Colonic mucosa (tissue), 4 donors: ENCODE measurements around the gene CEP131. TPM values are rescaled to one million over a fixed set of nuclear protein-coding genes. Genes with fewer than 3 reads are reported as not detected.

Experiments
- DNase-seq: peaks from one replicate; pipeline ENCODE4 v3.0.0-alpha.2; 2020
- H3K27ac ChIP-seq: fragments of 200-600 bp; one replicate; pipeline ENCODE4 v1.8.0; 2021
- H3K27me3 ChIP-seq: fragments of 200-600 bp; one replicate; pipeline ENCODE4 v1.8.0; 2021
- H3K36me3 ChIP-seq: fragments of 200-600 bp; one replicate; pipeline ENCODE4 v1.8.0; 2021
- H3K4me1 ChIP-seq: fragments of 200-600 bp; one replicate; pipeline ENCODE4 v1.8.0; 2021; ENCODE audit warnings: mild to moderate bottlenecking
- H3K4me3 ChIP-seq: fragments of 200-600 bp; one replicate; pipeline ENCODE4 v1.8.0; 2021
- H3K9ac ChIP-seq, 2 donors: one replicate each; pipeline ENCODE4 v1.7.0; 2013; ENCODE audit warnings: control low read depth in 2 of 2, low read depth in 2 of 2, low read length in 2 of 2
- H3K9me3 ChIP-seq: fragments of 200-600 bp; one replicate; pipeline ENCODE4 v1.8.0; 2021
- CTCF ChIP-seq: fragments of 200-600 bp; IDR thresholded peaks from one replicate; pipeline ENCODE4 v1.8.0; 2022; ENCODE audit warnings: antibody characterized with exemption, mild to moderate bottlenecking
- intact Hi-C: fragments of 100-400 bp; cut with DNase I; formaldehyde crosslinking; loops from one replicate; pipeline ENCODE4 v1.14.1; 2022
- total RNA-seq, 2 donors: library from RNA; stranded (reverse); fragmentation: NEBNext Ultra II Directional in 1 of 2; extraction: Animal tissue kit (Norgen Biotek cat#: 25700) in 1 of 2; gene quantifications; one replicate each; pipeline ENCODE4 v1.2.1, GENCODE V29; 2021
- donor health status: healthy.
- donor health status: DM: no; HTN: no; CAD: no.
- donor health status: DM: no; HTN: no; CAD: no.

The CEP131 gene
- total RNA-seq, 2 donors from 2014 or later: 4.3 to 15.0 TPM

GRCh38 chr17:81254955-81255717, 32.4 kb upstream of the CEP131 start:
- intact Hi-C loops: loop anchor here (5.0 kb wide), 1 partner anchor 347 kb away; no protein-coding TSS in a partner anchor
- H3K4me1 ChIP-seq: peaks cover 41% of the 10 kb centered on the region

GRCh38 chr17:81253358-81254131, 30.8 kb upstream of the CEP131 start:
- peak; percentile 55 for DNase-seq
- Histone ChIP-seq H3K36me3 (peaks cover 2% of the 10 kb centered on the region), H3K4me1 (peaks cover 41% of the 10 kb centered on the region), H3K9me3 (no peaks in the 10 kb centered on the region), H3K4me3 (no peak overlapping the region), H3K9ac (no peak overlapping the region), H3K27me3 (no peaks in the 10 kb centered on the region), H3K27ac (no peak overlapping the region)
- intact Hi-C loops: loop anchor here (2.0 to 5.0 kb wide), 2 partner anchors 231 to 349 kb away; no protein-coding TSS in a partner anchor
- peak; percentile 70 for TF ChIP-seq CTCF

More at GRCh38 chr17:81254955-81255717, 32.4 kb upstream of the CEP131 start:
- peaks cover 14% of the 10 kb centered on the region for H3K36me3 ChIP-seq
- peak overlapping the region; percentile 12 for H3K27ac ChIP-seq
- no peaks in the 10 kb centered on the region for H3K27me3 ChIP-seq
- no peak overlapping the region for H3K4me3 ChIP-seq
- H3K9me3 ChIP-seq: no peaks in the 10 kb centered on the region
- TF ChIP-seq CTCF: peak; percentile 31
- DNase-seq: peak; percentile 90
- H3K9ac ChIP-seq: peak overlapping the region in 1 of 2 donors; percentile 2

GRCh38 chr17:81252987-81253329, 30.2 kb upstream of the CEP131 start:
- Histone ChIP-seq H3K27ac (no peak overlapping the region), H3K4me3 (no peak overlapping the region), H3K27me3 (no peaks in the 10 kb centered on the region), H3K4me1 (peaks cover 41% of the 10 kb centered on the region), H3K36me3 (no peaks in the 10 kb centered on the region), H3K9me3 (no peaks in the 10 kb centered on the region), H3K9ac (no peak overlapping the region)
- no peak for DNase-seq
- no peak for TF ChIP-seq CTCF
- intact Hi-C loops: loop anchor here (2.0 to 5.0 kb wide), 2 partner anchors 232 to 349 kb away; no protein-coding TSS in a partner anchor

- no peak overlapping the region for H3K4me3 ChIP-seq
- no peak overlapping the region for H3K9ac ChIP-seq
- H3K4me1 ChIP-seq: peaks cover 41% of the 10 kb centered on the region
- no peak for TF ChIP-seq CTCF
- intact Hi-C loops: loop anchor here (2.0 to 5.0 kb wide), 2 partner anchors 232 to 350 kb away; no protein-coding TSS in a partner anchor
- no peak for DNase-seq
- H3K36me3 ChIP-seq: no peaks in the 10 kb centered on the region
- H3K9me3 ChIP-seq: no peaks in the 10 kb centered on the region
- no peaks in the 10 kb centered on the region for H3K27me3 ChIP-seq
- peak overlapping the region; percentile 39 for H3K27ac ChIP-seq
Measured at GRCh38 chr17:81252326-81252986, 29.7 kb upstream of the CEP131 start.

- no peak for TF ChIP-seq CTCF
- intact Hi-C loops: loop anchor here (2.0 to 5.0 kb wide), 2 partner anchors 233 to 350 kb away; no protein-coding TSS in a partner anchor
- H3K4me3 ChIP-seq: no peak overlapping the region
- H3K9me3 ChIP-seq: no peaks in the 10 kb centered on the region
- H3K27ac ChIP-seq: peak overlapping the region; percentile 39
- DNase-seq: no peak
- peaks cover 41% of the 10 kb centered on the region for H3K4me1 ChIP-seq
- no peaks in the 10 kb centered on the region for H3K36me3 ChIP-seq
- no peak overlapping the region for H3K9ac ChIP-seq
- H3K27me3 ChIP-seq: no peaks in the 10 kb centered on the region
Measured at GRCh38 chr17:81251709-81252301, 29.0 kb upstream of the CEP131 start.
